GM19468 (cell line): Measurements from ENCODE around the gene NDUFC2.
"Not testable (repeated sequence)": the region's sequence is repeated elsewhere in the genome, so short reads cannot be mapped to it uniquely, and the experiment has no call there.

ENCODE experiments used
- ATAC-seq: cut with Tn5 transposase; IDR thresholded peaks from one replicate; pipeline ENCODE4 v1.9.1; 2021; ENCODE audit warnings: mild to moderate bottlenecking, moderate library complexity, moderate number of reproducible peaks; ENCODE audit not compliant: unreplicated experiment; ENCODE audit errors: extremely low read depth

NDUFC2 gene

GRCh38 chr11:78036313-78036712, 43.3 kb downstream of the NDUFC2 start:
- ATAC-seq = no peak

GRCh38 chr11:78034623-78035022, 45.0 kb downstream of the NDUFC2 start:
- ATAC-seq = no peak

- ATAC-seq = no peak
These were observed 46.6 kb downstream of the NDUFC2 start for GRCh38 chr11:78033040-78033439.

DNA sequence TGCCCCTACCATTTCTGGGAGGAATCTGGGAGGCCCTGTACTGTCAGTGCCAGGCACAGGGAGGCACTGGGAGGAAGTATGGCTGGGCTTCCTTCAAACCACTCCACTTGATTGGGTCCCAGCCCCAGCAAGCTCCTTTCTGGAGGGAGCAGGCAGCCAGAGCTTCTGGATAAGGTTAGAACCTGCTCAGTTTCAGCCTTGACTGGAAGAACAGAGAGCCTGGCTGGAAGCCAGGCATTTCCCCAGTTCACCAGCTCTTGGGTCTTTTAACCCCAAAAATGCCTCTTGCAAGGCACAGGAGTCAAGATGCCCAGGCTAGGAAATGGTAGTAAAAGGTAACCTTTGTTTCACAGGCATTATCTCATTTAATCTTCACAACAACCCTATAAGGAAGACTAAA, 47.6 kb downstream of the NDUFC2 start:
- ATAC-seq = no peak

- ATAC-seq = no peak
These were observed 48.0 kb downstream of the NDUFC2 start for GRCh38 chr11:78031629-78032028.

DNA sequence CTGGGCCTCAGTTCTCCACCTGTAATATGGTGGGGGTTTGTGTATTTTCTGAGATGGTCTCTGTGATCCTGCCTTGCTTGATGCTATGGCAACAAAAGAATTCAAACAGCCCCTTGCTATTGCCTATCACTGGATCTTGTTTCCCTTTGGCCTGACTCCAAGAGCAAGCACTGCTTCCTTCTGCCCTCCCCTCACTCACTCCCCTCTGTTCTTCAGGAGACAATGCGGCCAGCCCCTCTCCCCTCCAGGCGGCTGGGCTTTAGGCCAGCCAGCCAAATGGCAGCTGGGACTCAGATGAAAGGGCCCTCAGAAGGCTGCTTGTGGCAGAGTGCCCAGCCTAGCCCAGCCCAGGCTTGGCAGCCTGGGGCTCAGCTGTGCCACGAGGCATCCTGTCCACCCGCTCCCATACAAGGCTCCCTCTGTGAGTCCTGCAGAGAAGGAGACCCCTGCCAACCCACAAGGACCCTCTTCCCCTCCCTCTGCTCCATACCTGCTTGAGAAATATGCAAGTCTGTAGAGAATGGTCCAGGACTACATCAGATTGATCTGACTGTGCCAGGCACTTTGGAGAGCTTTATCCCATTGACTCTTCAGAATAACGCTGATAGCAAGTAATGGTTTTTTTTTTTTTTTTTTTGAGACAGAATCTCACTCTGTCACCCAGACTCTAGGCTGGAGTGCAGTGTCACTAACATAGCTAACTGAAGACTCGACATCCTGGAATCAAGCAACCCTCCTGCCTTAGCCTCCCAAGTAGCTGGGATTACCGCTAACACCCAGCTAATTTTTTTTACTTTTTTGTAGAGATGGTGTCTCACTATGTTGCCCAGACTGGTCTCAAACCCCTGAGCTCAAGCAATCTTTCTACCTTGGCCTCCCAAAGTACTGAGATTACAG, 49.0 kb downstream of the NDUFC2 start:
- no peak for ATAC-seq

- ATAC-seq = not testable (repeated sequence)
These were observed 51.2 kb downstream of the NDUFC2 start for GRCh38 chr11:78028423-78028822.

- no peak for ATAC-seq
These were observed 51.9 kb downstream of the NDUFC2 start for GRCh38 chr11:78027759-78028158.

DNA sequence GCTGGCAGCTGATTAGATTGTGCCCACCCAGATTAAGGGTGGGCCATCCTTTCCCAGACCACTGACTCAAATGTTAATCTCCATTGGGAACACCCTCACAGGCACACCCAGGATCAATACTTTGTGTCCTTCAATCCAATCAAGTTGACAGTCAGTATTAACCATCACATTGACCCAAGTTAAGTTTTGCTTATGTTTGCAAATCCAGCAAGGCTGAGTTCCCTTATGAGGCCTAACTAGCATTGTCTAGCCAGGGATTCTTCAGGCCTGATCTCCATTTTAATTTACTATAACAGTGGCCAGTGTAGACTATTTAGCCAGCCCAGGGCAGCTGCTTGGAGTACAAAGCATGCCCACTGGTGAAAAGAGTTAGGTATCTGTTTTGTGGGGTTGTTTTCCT, 54.3 kb downstream of the NDUFC2 start:
- no peak for ATAC-seq

DNA sequence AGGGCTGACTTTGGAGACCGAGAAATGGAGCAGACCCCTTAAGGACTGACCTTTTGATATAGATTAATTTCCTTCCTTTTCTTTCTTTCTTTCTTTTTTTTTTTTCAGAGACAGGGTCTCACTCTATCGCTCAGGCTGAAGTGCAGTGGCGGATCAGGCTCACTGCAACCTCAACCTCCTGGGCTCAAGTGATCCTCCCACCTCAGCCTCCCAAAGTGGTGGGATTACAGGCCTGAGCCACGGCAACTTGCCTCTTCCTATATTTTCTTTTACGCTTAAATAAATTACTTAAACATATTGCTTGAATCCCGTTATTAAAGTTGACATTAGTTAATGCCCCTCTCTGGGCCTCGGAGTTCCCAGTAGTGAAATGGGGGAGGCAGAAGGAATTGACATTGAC, 56.2 kb downstream of the NDUFC2 start:
- no peak for ATAC-seq

DNA sequence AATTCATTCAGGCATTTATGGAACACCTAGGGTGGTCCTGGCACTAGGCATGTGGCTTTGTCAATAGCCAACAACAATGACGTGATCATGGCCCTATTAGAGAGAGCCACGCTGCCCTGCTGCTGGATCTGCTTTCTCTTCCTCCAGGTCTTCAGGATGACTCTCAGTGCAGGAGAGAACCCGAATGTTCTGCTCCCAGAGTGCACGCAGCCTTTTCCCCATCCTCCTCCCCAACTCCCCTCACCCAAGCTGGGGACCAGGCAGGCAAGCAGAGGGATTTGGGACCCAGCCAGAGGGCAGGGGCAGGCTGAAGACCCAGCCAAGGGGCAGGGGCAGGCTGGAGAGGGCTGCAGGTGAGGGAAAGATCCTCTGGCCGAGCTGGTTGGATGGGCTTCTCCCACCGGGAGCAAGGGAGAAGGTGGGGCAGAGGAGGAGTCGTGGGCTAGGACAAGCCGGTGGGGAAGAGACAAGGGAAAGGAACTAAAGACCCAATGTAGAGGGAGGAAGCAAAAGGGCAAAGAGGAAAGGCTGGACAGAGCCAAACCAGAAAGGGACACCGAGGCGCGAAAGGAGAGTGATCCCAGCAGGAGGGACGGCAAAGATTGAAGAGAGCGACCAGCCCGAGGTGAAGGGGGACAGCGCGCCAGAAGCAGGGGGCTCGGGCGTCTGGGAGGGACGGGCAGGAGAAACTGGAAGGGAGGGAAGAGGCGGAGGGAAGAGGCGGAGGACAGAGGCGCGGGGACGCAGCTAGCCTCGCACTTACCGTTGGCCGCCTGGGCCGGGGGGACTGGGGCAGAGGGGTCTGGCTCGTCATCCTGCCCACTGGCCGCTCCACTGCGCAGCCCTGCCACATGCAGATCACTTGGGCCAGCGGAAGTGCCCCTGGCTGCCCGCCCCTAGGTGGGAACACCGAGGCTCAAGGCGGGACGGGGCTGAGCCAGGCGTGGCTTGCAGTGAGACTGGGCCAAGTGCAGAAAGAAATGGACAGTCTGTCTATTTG, 57.0 kb downstream of the NDUFC2 start, which contains the start of gene KCTD14:
KCTD14 (minus strand) TSS at position 880 of the 1,000 bp plus-strand sequence; CDS start at position 853, 27 bp downstream.
- ATAC-seq = no peak

- no peak for ATAC-seq
These were observed 58.1 kb downstream of the NDUFC2 start for GRCh38 chr11:78021611-78022010.

DNA sequence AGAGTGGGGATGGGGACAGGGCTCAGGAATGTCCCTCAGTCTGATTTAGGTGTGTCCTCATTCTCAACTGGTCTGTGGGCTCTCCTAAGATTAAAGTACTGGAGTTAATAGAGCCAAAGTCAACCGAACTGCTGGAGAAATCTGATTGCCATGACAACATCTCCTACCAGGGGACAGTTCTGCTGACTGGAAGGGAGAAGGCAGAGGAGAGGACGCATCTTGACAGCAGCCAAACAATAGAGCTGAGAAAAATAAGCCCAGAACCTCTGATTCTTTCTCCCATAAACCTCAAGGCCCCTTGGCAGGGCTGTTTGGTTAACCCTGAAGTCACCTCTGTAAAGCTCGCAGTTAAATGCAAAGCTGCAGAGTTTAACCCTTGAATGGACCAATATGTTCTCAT, 59.4 kb downstream of the NDUFC2 start:
- ATAC-seq = no peak

DNA sequence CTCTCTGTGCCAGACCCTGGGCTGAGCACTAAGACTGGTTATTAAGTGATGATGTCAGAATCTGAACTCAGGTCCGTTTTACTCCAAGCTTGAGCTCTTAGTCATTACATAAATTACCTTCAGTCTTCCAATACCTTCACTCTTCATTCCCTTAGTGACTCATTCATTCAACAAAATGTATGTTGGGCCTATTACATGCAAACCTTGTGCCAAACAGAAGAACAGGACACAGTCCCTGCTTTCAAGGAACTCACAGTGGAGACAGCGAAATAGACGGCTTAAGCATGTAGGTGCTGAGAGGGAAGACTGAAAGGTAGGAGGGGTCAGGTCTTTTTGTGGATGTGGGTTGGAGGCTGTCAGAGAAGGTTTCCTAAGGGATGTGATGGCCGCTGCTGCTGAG, 59.9 kb downstream of the NDUFC2 start:
- no peak for ATAC-seq
